ENCODE results near the gene HEMGN.
"Not testable (repeated sequence)": the region's sequence is repeated elsewhere in the genome, so short reads cannot be mapped to it uniquely, and the experiment has no call there.

Gene HEMGN

GRCh38 chr9:97964901-97965300 lies 26.9 kb upstream of the HEMGN start:
- TF ChIP-seq CTCF (IDR thresholded peaks at IDR 0.05; ENCODE audit: borderline replicate concordance, control extremely low read depth, extremely low read depth, insufficient read depth, missing control alignments) = no peak
- DNase-seq (ENCODE audit: low spot score) = no peak
- in situ Hi-C loops (cut with MboI; ENCODE audit: low sequenced_read_pairs, unreplicated experiment) = no loop called here

- no peak for DNase-seq (ENCODE audit: low spot score)
- in situ Hi-C loops (cut with MboI; ENCODE audit: low sequenced_read_pairs, unreplicated experiment) = no loop called here
- no peak for TF ChIP-seq CTCF (IDR thresholded peaks at IDR 0.05; ENCODE audit: borderline replicate concordance, control extremely low read depth, extremely low read depth, insufficient read depth, missing control alignments)
Observed at GRCh38 chr9:97963232-97963631, 25.3 kb upstream of the HEMGN start.

- in situ Hi-C loops (cut with MboI; ENCODE audit: low sequenced_read_pairs, unreplicated experiment) = no loop called here
- DNase-seq (ENCODE audit: low spot score) = no peak
- no peak for TF ChIP-seq CTCF (IDR thresholded peaks at IDR 0.05; ENCODE audit: borderline replicate concordance, control extremely low read depth, extremely low read depth, insufficient read depth, missing control alignments)
Observed at GRCh38 chr9:97962575-97962974, 24.6 kb upstream of the HEMGN start.

- in situ Hi-C loops (cut with MboI; ENCODE audit: low sequenced_read_pairs, unreplicated experiment) = no loop called here
- no peak for TF ChIP-seq CTCF (IDR thresholded peaks at IDR 0.05; ENCODE audit: borderline replicate concordance, control extremely low read depth, extremely low read depth, insufficient read depth, missing control alignments)
- DNase-seq (ENCODE audit: low spot score) = no peak
Observed at GRCh38 chr9:97962136-97962535, 24.2 kb upstream of the HEMGN start.

- in situ Hi-C loops (cut with MboI; ENCODE audit: low sequenced_read_pairs, unreplicated experiment) = no loop called here
- DNase-seq (ENCODE audit: low spot score) = no peak
- TF ChIP-seq CTCF (IDR thresholded peaks at IDR 0.05; ENCODE audit: borderline replicate concordance, control extremely low read depth, extremely low read depth, insufficient read depth, missing control alignments) = no peak
Observed at GRCh38 chr9:97961361-97961760, 23.4 kb upstream of the HEMGN start.

GRCh38 chr9:97960678-97961328 lies 22.8 kb upstream of the HEMGN start:
- in situ Hi-C loops (cut with MboI; ENCODE audit: low sequenced_read_pairs, unreplicated experiment); DNase-seq (ENCODE audit: low spot score): not testable (repeated sequence)

- in situ Hi-C loops (cut with MboI; ENCODE audit: low sequenced_read_pairs, unreplicated experiment) = no loop called here
- DNase-seq (ENCODE audit: low spot score) = no peak
- no peak for TF ChIP-seq CTCF (IDR thresholded peaks at IDR 0.05; ENCODE audit: borderline replicate concordance, control extremely low read depth, extremely low read depth, insufficient read depth, missing control alignments)
Observed at GRCh38 chr9:97959585-97959984, 21.6 kb upstream of the HEMGN start.
